Suppressor macrophage treated with lipopolysaccharide for 1 hour (primary cell): ENCODE measurements around the gene MIGA2.
"Not testable (repeated sequence)": the region's sequence is repeated elsewhere in the genome, so short reads cannot be mapped to it uniquely, and the experiment has no call there.

Experiments
- DNase-seq, 3 donors: peaks; one replicate each; pipeline ENCODE4 v3.0.0-alpha.2; 2020 to 2022

The MIGA2 gene

GRCh38 chr9:129102791-129103594, 66.6 kb downstream of the MIGA2 start:
- peak; percentile 56 to 74 (median 60) for DNase-seq

- DNase-seq, result no peak
Measured at GRCh38 chr9:129103595-129103965, 67.2 kb downstream of the MIGA2 start.

GRCh38 chr9:129104051-129104450, 67.6 kb downstream of the MIGA2 start:
- no peak for DNase-seq

- no peak for DNase-seq
Measured at GRCh38 chr9:129105857-129106694, 69.7 kb downstream of the MIGA2 start.

GRCh38 chr9:129107651-129108050, 71.2 kb downstream of the MIGA2 start:
- no peak for DNase-seq

- no peak for DNase-seq
Measured at GRCh38 chr9:129108083-129108804, 71.8 kb downstream of the MIGA2 start.

GRCh38 chr9:129108805-129109536, 72.5 kb downstream of the MIGA2 start:
- DNase-seq, result no peak

- DNase-seq, result peak; percentile 35 to 54 (median 53)
Measured at GRCh38 chr9:129109537-129109903, 73.1 kb downstream of the MIGA2 start.

GRCh38 chr9:129109952-129110739, 73.7 kb downstream of the MIGA2 start:
- DNase-seq, result no peak

- DNase-seq, result peak; percentile 96 to 99 (median 99)
Measured at GRCh38 chr9:129110740-129111527, 74.5 kb downstream of the MIGA2 start, which contains the start of the genes CRAT and PTPA. Gene CRAT, minus strand, starts transcription at chr9:129110793. Its CDS starts 284 bp downstream, at chr9:129110509. Gene PTPA, plus strand, starts transcription at chr9:129111415. Its CDS starts 186 bp downstream, at chr9:129111601.

- DNase-seq, result peak; percentile 35 to 54 (median 39)
Measured at GRCh38 chr9:129111528-129112151, 75.2 kb downstream of the MIGA2 start.

- DNase-seq, result not testable (repeated sequence)
Measured at GRCh38 chr9:129112526-129112925, 76.1 kb downstream of the MIGA2 start.

- peak; percentile 63 to 71 (median 66) for DNase-seq
Measured at GRCh38 chr9:129113645-129114304, 77.3 kb downstream of the MIGA2 start.

GRCh38 chr9:129118799-129119198, 82.4 kb downstream of the MIGA2 start:
- DNase-seq, result no peak

GRCh38 chr9:129121483-129121882, 85.1 kb downstream of the MIGA2 start:
- DNase-seq, result no peak
